K562 (cell line): ENCODE measurements around the gene PPM1D.

Experiments
- BRD4 ChIP-seq: fragments of 200-600 bp; sonication (generic); IDR thresholded peaks from 2 replicates; pipeline ENCODE4 v1.6.1; 2017; ENCODE audit warnings: inconsistent platforms
- HDAC8 ChIP-seq: fragments of 450-650 bp; IDR thresholded peaks from 2 replicates; pipeline ENCODE4 v1.6.1; 2016; ENCODE audit warnings: mild to moderate bottlenecking, missing genetic modification characterization, moderate library complexity, missing compliant biosample characterization
- MYC ChIP-seq, 2 experiments: fragments of 250-450 bp in 1 of 2; sonication (Bioruptor Pico) in 1 of 2; IDR thresholded peaks; 2 replicates each; pipeline versions ENCODE4 v1.5.1 to v1.6.1; 2012 to 2021; ENCODE audit warnings: low read depth in 2 of 2, borderline replicate concordance in 1 of 2, improper control_type of control experiment in 1 of 2, low read length in 1 of 2, mild to moderate bottlenecking in 1 of 2, moderate library complexity in 1 of 2
- NCOR1 ChIP-seq: fragments of 450-650 bp; IDR thresholded peaks from 2 replicates; pipeline ENCODE4 v1.6.1; 2016; ENCODE audit warnings: mild to moderate bottlenecking, moderate library complexity
- ZBTB40 ChIP-seq, 2 experiments: fragments of 450-650 bp in 1 of 2; sonication (generic) in 1 of 2; formaldehyde crosslinking in 1 of 2; IDR thresholded peaks; 2 replicates each; pipeline versions ENCODE4 v1.7.1 to v1.9.0; 2016 to 2022; ENCODE audit warnings: inconsistent platforms in 1 of 2, mild to moderate bottlenecking in 1 of 2, missing genetic modification reagents in 1 of 2
- ZNF57 ChIP-seq: fragments of 450-650 bp; formaldehyde crosslinking; IDR thresholded peaks from 2 replicates; pipeline ENCODE4 v1.4.0; 2020; ENCODE audit warnings: mild to moderate bottlenecking, moderate library complexity

- TF ChIP-seq ZNF57 (CRISPR knock-in tag) (no peak), NCOR1 (no peak), MYC (IDR thresholded peaks at IDR 0.05; ENCODE audit: low read depth, low read length) (no peak), MYC (CRISPR knock-in tag; IDR thresholded peaks at IDR 0.05; ENCODE audit: borderline replicate concordance, low read depth) (no peak), ZBTB40 (IDR thresholded peaks at IDR 0.05) (no peak), ZBTB40 (CRISPR knock-in tag; IDR thresholded peaks at IDR 0.05) (no peak), BRD4 (no peak), HDAC8 (tag) (no peak)
Measured at GRCh38 chr17:60577147-60577915, 22.7 kb upstream of the PPM1D start.
